ENCODE results near the gene H1-8. TPM values are rescaled to one million over a fixed set of nuclear protein-coding genes. Genes with fewer than 3 reads are reported as not detected.

Gene H1-8
- total RNA-seq, 6 donors from 2014 or later, result not detected

DNA sequence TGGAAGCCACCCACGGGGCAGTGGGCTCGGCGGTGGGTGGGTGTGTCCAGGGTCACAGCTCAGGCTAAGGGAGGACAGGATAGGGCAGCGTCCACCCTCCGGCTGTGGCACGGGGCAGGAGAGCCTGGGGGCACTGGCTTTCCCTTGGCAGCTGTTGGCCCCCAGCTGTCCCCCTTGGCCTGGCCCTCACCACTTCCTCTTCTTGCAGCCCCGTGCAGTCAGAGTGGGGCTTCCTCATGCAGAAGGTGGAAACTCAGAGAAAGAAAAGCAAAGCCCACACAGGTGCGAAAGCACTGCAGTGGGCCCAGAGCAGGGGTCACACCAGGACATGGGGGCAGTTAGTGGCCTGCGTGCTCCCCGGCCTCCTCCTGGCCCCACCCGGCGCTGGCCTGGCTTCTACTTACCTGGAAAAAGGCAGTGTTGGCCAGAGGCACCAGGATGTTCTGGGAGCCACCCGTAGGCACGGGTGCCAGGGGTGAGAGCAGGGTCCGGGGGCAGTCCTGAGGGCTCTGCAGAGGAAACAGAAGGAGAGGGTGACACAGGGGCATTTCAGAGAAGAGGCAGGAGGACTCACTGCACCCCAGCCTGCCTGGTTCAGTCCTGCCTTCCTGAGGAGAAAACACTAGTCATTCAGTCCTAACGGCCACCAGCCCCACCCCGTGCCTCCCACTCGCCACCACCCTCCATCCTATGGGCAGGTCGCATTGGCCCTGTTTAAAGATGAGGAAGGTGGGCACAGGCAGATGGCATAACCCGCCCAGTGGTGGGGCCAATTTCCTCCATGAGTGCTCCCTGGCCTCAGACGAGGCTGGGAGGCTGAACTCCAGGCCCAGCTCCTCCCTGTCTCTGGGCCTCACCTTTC is 35.2 kb downstream of the H1-8 start:
- peaks cover 3 to 90% (median 78%) of the 10 kb centered on the region in 4 donors for H3K36me3 ChIP-seq
- H3K4me1 ChIP-seq, result peaks cover 30 to 40% (median 33%) of the 10 kb centered on the region in 4 donors
- peak in 1 of 2 donors; percentile 10 for TF ChIP-seq POLR2AphosphoS5 (IDR thresholded peaks at IDR 0.05)
- TF ChIP-seq POLR2A (IDR thresholded peaks at IDR 0.05), result no peak
- 55 to 75% methylated on average over 11 to 17 of the region's 21 CpGs for WGBS, 2 donors
- peak in 1 of 2 donors; percentile 64 for DNase-seq
- no peaks in the 10 kb centered on the region for H3K9me3 ChIP-seq
- no peaks in the 10 kb centered on the region for H3K27me3 ChIP-seq
- peak overlapping the region; percentile 80 to 87 (median 82) for H3K27ac ChIP-seq
- no peak overlapping the region for H3K4me3 ChIP-seq
- peak; percentile 23 to 55 for ATAC-seq (ENCODE audit: low FRiP score in 2 of 2)

DNA sequence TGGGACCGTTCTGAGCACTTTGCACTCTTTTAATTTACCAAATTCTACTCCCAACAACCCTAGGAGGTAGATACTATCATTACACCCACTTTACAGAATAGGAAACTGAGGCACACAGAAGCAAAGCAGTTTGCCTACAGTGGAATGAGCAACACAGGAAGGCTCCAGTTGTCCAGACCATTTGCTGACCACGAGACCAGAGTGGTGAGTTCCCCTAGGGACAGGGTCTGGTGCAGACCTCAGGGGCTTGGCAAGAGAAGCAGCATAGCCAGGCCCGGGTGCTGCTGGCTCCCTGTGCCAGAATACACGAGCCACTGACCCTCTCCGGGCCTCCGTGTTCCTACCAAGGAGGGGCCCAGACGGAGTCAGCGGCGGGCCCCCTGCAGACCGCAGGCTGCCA is 37.0 kb downstream of the H1-8 start:
- Histone ChIP-seq H3K4me1 (peaks cover 30 to 40% (median 33%) of the 10 kb centered on the region in 4 donors), H3K27ac (peak overlapping the region in 3 of 4 donors; percentile 2 to 23 (median 7)), H3K9me3 (no peaks in the 10 kb centered on the region), H3K36me3 (peaks cover 0 to 90% (median 78%) of the 10 kb centered on the region in 4 donors), H3K27me3 (no peaks in the 10 kb centered on the region), H3K4me3 (no peak overlapping the region)
- TF ChIP-seq POLR2A (IDR thresholded peaks at IDR 0.05), result no peak
- no peak for TF ChIP-seq EP300 (IDR thresholded peaks at IDR 0.05)
- TF ChIP-seq, protein P1, sequence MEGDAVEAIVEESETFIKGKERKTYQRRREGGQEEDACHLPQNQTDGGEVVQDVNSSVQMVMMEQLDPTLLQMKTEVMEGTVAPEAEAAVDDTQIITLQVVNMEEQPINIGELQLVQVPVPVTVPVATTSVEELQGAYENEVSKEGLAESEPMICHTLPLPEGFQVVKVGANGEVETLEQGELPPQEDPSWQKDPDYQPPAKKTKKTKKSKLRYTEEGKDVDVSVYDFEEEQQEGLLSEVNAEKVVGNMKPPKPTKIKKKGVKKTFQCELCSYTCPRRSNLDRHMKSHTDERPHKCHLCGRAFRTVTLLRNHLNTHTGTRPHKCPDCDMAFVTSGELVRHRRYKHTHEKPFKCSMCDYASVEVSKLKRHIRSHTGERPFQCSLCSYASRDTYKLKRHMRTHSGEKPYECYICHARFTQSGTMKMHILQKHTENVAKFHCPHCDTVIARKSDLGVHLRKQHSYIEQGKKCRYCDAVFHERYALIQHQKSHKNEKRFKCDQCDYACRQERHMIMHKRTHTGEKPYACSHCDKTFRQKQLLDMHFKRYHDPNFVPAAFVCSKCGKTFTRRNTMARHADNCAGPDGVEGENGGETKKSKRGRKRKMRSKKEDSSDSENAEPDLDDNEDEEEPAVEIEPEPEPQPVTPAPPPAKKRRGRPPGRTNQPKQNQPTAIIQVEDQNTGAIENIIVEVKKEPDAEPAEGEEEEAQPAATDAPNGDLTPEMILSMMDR (IDR thresholded peaks at IDR 0.05), result no peak
- no peak for TF ChIP-seq POLR2AphosphoS5 (IDR thresholded peaks at IDR 0.05)
- WGBS, 2 donors, result 84 to 91% methylated on average over 3 to 8 of the region's 10 CpGs
- DNase-seq (no peak), ATAC-seq (ENCODE audit: low FRiP score in 2 of 2) (no peak)

DNA sequence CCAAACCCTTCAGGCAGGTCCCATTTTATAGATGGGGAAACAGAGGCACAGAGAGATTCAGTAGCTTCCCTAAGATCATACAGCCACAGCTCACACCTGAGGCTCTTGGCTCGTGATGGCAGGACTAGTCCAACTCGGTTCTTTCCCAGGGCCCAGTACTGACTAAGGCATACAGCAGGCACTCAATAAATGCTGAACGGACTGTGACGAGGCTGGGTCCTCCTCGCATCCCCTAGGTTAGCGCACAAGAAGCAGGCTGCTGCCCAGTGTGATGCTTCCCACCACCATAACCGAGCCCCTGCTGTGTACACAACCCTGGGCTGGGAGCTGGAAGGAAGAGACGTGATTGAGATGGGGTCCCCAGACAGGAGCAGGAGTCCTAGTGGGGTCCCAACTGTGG is 38.6 kb downstream of the H1-8 start:
- peaks cover 24 to 37% (median 28%) of the 10 kb centered on the region in 4 donors for H3K4me1 ChIP-seq
- no peak for ATAC-seq (ENCODE audit: low FRiP score in 2 of 2)
- TF ChIP-seq POLR2AphosphoS5 (IDR thresholded peaks at IDR 0.05), result no peak
- no peak for TF ChIP-seq POLR2A (IDR thresholded peaks at IDR 0.05)
- TF ChIP-seq, protein P1 (IDR thresholded peaks at IDR 0.05), result no peak
- no peak for TF ChIP-seq EP300 (IDR thresholded peaks at IDR 0.05)
- no peak overlapping the region for H3K27ac ChIP-seq
- WGBS, 2 donors, result 80 to 92% methylated on average over 5 to 8 of the region's 8 CpGs
- H3K4me3 ChIP-seq, result no peak overlapping the region
- no peaks in the 10 kb centered on the region for H3K27me3 ChIP-seq
- H3K36me3 ChIP-seq, result peaks cover 0 to 90% (median 81%) of the 10 kb centered on the region in 4 donors
- no peaks in the 10 kb centered on the region for H3K9me3 ChIP-seq
- no peak for DNase-seq

DNA sequence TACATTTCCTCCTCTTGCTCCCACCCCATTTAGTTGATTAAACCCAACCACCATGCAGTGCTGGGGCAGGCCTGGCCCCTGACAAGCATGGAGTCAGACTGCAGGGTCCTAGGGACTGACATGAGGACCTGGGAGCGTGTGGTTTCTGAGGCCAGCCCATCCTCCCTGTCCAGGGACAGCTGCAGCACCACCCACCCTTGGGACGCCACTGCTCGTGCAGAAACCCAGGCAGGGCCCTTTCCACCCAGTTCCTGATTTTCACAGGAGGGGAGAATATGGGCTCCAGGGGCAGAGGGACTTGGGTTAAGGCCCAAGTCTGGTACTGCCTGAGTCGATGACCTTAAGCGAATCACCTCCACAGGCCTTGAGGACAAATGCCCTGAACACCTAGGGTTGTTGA is 39.8 kb downstream of the H1-8 start:
- Histone ChIP-seq H3K36me3 (peaks cover 0 to 88% (median 80%) of the 10 kb centered on the region in 4 donors), H3K9me3 (no peaks in the 10 kb centered on the region), H3K4me1 (peaks cover 21 to 37% (median 26%) of the 10 kb centered on the region in 4 donors), H3K27me3 (no peaks in the 10 kb centered on the region), H3K27ac (peak overlapping the region in 1 of 4 donors; percentile 17), H3K4me3 (no peak overlapping the region)
- TF ChIP-seq, protein P1 (IDR thresholded peaks at IDR 0.05), result no peak
- TF ChIP-seq POLR2AphosphoS5 (IDR thresholded peaks at IDR 0.05) (no peak), POLR2A (IDR thresholded peaks at IDR 0.05) (no peak), EP300 (IDR thresholded peaks at IDR 0.05) (no peak)
- 79 to 89% methylated on average over 5 of the region's 5 CpGs for WGBS, 2 donors
- ATAC-seq (ENCODE audit: low FRiP score in 2 of 2), result no peak
- no peak for DNase-seq

DNA sequence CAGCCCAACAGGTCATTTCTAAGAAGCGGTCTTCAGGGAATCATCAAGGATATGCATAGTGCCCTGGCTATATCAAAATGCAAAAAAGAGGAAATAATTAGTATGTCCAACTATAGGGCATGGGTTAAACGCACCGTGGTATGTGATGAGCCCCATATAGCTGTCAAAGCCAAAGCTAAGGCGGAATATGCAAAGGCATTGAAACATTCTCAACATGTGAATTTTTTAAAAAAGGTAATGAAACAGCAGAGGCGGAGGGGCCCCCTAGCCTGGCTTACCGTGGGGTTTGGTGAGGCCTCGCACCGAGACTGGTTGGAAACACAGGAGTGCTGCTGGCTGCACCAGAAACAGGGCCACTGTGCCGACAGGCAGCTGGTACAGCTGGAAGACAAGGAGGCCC is 40.3 kb downstream of the H1-8 start:
- Histone ChIP-seq H3K4me3 (no peak overlapping the region), H3K4me1 (peaks cover 16 to 37% (median 25%) of the 10 kb centered on the region in 4 donors), H3K27ac (peak overlapping the region in 1 of 4 donors; percentile 17), H3K9me3 (no peaks in the 10 kb centered on the region), H3K27me3 (no peaks in the 10 kb centered on the region), H3K36me3 (peaks cover 0 to 86% (median 77%) of the 10 kb centered on the region in 4 donors)
- ATAC-seq (ENCODE audit: low FRiP score in 2 of 2) (no peak), DNase-seq (no peak)
- TF ChIP-seq EP300 (IDR thresholded peaks at IDR 0.05) (no peak), POLR2A (IDR thresholded peaks at IDR 0.05) (no peak), POLR2AphosphoS5 (IDR thresholded peaks at IDR 0.05) (no peak)
- TF ChIP-seq, protein P1 (IDR thresholded peaks at IDR 0.05), result no peak
- WGBS, 2 donors, result 86 to 92% methylated on average over 5 to 9 of the region's 9 CpGs

Measured in upper lobe of left lung (tissue), 6 donors.